DMS53 treated with DMSO at 0.1 percent for 48 hours (cell line): ENCODE data around the gene CFAP107.

ENCODE experiments used
- DNase-seq: peaks from one replicate; lab custom pipeline; 2025; ENCODE audit not compliant: unreplicated experiment; lab: John Stamatoyannopoulos, UW

CFAP107 gene

GRCh38 chr1:12741946-12742345, 4.1 kb upstream of the CFAP107 start:
- no peak for DNase-seq

GRCh38 chr1:12745126-12745991, 641 bp upstream of the CFAP107 start:
- DNase-seq, result no peak

- no peak for DNase-seq
Measured at GRCh38 chr1:12748778-12749355, 2.9 kb downstream of the CFAP107 start.

- no peak for DNase-seq
Measured at GRCh38 chr1:12754738-12755137, 8.7 kb downstream of the CFAP107 start.

GRCh38 chr1:12756273-12756672, 10.3 kb downstream of the CFAP107 start:
- DNase-seq, result no peak

- no peak for DNase-seq
Measured at GRCh38 chr1:12756768-12757413, 10.9 kb downstream of the CFAP107 start.

GRCh38 chr1:12757836-12758235, 11.8 kb downstream of the CFAP107 start:
- no peak for DNase-seq

- DNase-seq, result no peak
Measured at GRCh38 chr1:12760256-12760795, 14.3 kb downstream of the CFAP107 start.

GRCh38 chr1:12761781-12762180, 15.8 kb downstream of the CFAP107 start:
- no peak for DNase-seq

- DNase-seq, result no peak
Measured at GRCh38 chr1:12762766-12763165, 16.8 kb downstream of the CFAP107 start.

GRCh38 chr1:12763479-12763878, 17.5 kb downstream of the CFAP107 start:
- DNase-seq, result no peak

GRCh38 chr1:12764016-12764415, 18.0 kb downstream of the CFAP107 start:
- DNase-seq, result no peak

- DNase-seq, result no peak
Measured at GRCh38 chr1:12769031-12769430, 23.0 kb downstream of the CFAP107 start.

GRCh38 chr1:12769976-12770505, 24.0 kb downstream of the CFAP107 start:
- no peak for DNase-seq

- no peak for DNase-seq
Measured at GRCh38 chr1:12770620-12771019, 24.6 kb downstream of the CFAP107 start.

- DNase-seq, result no peak
Measured at GRCh38 chr1:12771186-12771585, 25.2 kb downstream of the CFAP107 start.

- no peak for DNase-seq
Measured at GRCh38 chr1:12772520-12772919, 26.5 kb downstream of the CFAP107 start.

- no peak for DNase-seq
Measured at GRCh38 chr1:12773438-12773837, 27.4 kb downstream of the CFAP107 start, which contains the start of gene PRAMEF12. PRAMEF12 (plus strand) TSS chr1:12773738; CDS start chr1:12774868, 1,130 bp downstream.

- no peak for DNase-seq
Measured at GRCh38 chr1:12774801-12775345, 28.9 kb downstream of the CFAP107 start.

GRCh38 chr1:12775443-12775842, 29.4 kb downstream of the CFAP107 start:
- DNase-seq, result no peak
